Measurements from ENCODE around the gene SYMPK. TPM values are rescaled to one million over a fixed set of nuclear protein-coding genes. Genes with fewer than 3 reads are reported as not detected.
A peak's percentile ranks its signal among the peaks of the same experiment; 100 is the strongest.

The SYMPK gene
- total and polyA plus RNA-seq, 10 donors: 56.3 to 148 (median 75.9) TPM

DNA sequence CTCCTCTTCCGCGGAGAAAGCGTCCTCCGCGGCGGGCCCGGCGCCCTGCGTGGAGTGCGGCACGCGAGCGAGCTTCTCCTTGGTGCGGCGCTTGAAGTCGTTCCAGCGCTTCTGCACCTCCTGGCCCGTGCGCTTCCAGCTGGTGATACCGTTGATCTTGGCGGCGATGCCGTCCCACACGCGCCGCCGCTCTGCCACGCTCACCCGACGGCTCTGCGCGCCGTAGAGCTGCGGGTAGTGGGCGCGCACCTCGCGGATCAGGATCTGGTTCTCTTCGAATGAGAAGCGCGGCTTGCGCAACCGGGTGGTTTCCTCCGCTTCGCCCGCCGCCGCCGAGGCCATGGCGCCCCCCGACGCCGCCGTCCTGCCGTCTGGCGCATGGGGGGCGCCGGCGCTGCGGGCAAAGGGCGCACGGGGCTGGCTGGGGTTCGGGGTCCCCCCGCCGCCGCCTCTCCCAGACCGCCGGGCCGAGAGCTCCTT lies 38.5 kb upstream of the SYMPK start:
- Histone ChIP-seq H3K4me1 (peaks cover 18 to 60% (median 36%) of the 10 kb centered on the region in 6 donors), H3K36me3 (peaks cover 0 to 42% (median 16%) of the 10 kb centered on the region in 6 donors), H3K9me3 (no peaks in the 10 kb centered on the region), H3K27ac (peak overlapping the region in 6 of 8 donors; percentile 5 to 92 (median 84)), H3K27me3 (replicated peaks in 1 of 7) (no peaks in the 10 kb centered on the region), H3K4me3 (peak overlapping the region; percentile 58 to 91 (median 72))
- peak; percentile 87 for DNase-seq
- WGBS, 5 donors: 0 to 19% (median 13%) methylated on average over 9 to 69 of the region's 69 CpGs
- TF ChIP-seq, protein P1, sequence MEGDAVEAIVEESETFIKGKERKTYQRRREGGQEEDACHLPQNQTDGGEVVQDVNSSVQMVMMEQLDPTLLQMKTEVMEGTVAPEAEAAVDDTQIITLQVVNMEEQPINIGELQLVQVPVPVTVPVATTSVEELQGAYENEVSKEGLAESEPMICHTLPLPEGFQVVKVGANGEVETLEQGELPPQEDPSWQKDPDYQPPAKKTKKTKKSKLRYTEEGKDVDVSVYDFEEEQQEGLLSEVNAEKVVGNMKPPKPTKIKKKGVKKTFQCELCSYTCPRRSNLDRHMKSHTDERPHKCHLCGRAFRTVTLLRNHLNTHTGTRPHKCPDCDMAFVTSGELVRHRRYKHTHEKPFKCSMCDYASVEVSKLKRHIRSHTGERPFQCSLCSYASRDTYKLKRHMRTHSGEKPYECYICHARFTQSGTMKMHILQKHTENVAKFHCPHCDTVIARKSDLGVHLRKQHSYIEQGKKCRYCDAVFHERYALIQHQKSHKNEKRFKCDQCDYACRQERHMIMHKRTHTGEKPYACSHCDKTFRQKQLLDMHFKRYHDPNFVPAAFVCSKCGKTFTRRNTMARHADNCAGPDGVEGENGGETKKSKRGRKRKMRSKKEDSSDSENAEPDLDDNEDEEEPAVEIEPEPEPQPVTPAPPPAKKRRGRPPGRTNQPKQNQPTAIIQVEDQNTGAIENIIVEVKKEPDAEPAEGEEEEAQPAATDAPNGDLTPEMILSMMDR (IDR thresholded peaks at IDR 0.05 in 8 of 11, conservative IDR thresholded peaks at IDR 0.05 in 3 of 11): no peak
- TF ChIP-seq POLR2AphosphoS5 (IDR thresholded peaks at IDR 0.05): peak in 2 of 3 donors; percentile 30 to 53
- intact Hi-C loops (cut with DNase I; ENCODE audit: low total_unique reads): no loop called here

DNA sequence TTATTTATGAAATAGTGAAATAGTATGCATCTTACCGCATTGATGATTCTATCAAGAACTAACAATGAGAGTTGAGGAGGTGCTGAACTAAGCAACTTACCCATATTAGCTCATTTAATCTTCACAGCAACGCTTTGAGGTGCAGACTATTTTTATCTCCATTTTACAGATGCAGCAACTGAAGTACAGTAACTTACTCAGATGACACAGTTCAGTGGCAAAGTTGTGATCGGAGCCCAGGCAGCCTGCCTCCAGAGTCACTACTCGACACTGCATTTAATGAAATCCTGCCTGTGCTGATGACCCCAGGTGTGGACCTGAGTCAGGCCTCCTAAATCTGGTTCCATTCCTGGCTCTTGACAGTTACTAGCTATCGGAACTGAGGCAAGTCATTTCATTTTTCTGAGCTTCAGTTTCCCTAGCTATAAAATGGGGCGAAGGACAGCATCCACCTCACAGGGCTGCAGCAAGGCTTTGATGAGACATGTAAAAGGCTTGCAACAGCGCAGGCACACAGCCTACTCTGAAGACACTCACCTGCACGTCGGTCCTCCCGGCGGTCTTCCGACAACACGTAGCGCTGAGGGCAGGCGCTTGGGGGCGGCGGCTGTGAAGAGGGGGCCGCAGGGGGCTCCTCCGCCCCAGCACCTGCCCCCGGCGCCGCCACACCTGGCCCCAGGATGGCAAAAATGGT lies 37.9 kb upstream of the SYMPK start:
- H3K4me1 ChIP-seq: peaks cover 18 to 65% (median 36%) of the 10 kb centered on the region in 6 donors
- peaks cover 0 to 47% (median 20%) of the 10 kb centered on the region in 6 donors for H3K36me3 ChIP-seq
- H3K27ac ChIP-seq: peak overlapping the region in 4 of 8 donors; percentile 20 to 92 (median 88)
- no peak for DNase-seq
- H3K4me3 ChIP-seq: peak overlapping the region; percentile 58 to 91 (median 72)
- TF ChIP-seq, protein P1 (IDR thresholded peaks at IDR 0.05 in 8 of 11, conservative IDR thresholded peaks at IDR 0.05 in 3 of 11): no peak
- TF ChIP-seq POLR2AphosphoS5 (IDR thresholded peaks at IDR 0.05) (no peak), POLR2A (IDR thresholded peaks at IDR 0.05) (no peak)
- intact Hi-C loops (cut with DNase I; ENCODE audit: low total_unique reads): no loop called here
- 72 to 87% (median 75%) methylated on average over 14 to 22 of the region's 22 CpGs for WGBS, 5 donors
- H3K27me3 ChIP-seq (replicated peaks in 1 of 7): no peaks in the 10 kb centered on the region
- H3K9me3 ChIP-seq: no peaks in the 10 kb centered on the region

DNA sequence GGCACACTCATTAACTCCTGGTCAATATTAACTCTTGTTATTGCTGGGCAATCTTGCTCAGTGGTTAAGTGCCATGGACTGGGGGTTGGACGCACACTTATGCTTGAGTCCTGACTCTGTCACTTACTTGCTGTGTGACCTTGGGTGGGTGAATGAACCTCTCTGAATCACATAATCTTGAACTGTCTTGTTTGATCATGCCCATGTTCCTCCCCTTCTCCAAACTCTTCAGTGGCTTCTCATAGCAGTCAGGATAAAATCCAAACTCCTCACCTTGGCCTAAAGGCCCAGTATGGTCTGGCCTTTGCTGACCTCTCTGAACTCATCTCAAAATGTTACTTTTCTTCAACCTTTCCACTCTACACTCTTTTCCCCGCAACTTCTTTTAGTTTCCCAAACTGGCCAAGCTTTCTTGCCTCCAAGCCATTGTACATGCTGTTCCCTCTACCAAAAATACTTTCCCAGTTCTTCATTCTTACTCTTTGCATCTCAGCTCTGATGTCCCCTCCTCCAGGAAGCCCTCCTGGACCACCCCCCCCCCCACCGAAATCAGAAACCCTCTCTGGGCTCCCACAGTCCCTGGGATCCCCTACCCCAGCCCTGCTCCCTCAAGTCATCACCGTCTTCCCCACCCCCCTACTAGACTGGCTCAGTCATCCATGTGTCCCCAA lies 37.1 kb upstream of the SYMPK start:
- 93 to 98% (median 95%) methylated on average over 4 of the region's 4 CpGs for WGBS, 5 donors
- Histone ChIP-seq H3K27ac (no peak overlapping the region), H3K27me3 (replicated peaks in 1 of 7) (no peaks in the 10 kb centered on the region), H3K9me3 (no peaks in the 10 kb centered on the region), H3K36me3 (peaks cover 0 to 56% (median 29%) of the 10 kb centered on the region in 6 donors), H3K4me1 (peaks cover 18 to 73% (median 36%) of the 10 kb centered on the region in 6 donors), H3K4me3 (peak overlapping the region in 1 of 8 donors; percentile 91)
- DNase-seq: no peak
- TF ChIP-seq, protein P1 (IDR thresholded peaks at IDR 0.05 in 8 of 11, conservative IDR thresholded peaks at IDR 0.05 in 3 of 11): no peak
- TF ChIP-seq POLR2AphosphoS5 (IDR thresholded peaks at IDR 0.05) (no peak), POLR2A (IDR thresholded peaks at IDR 0.05) (no peak)
- intact Hi-C loops (cut with DNase I; ENCODE audit: low total_unique reads): no loop called here

GRCh38 chr19:45899253-45899652 lies 36.3 kb upstream of the SYMPK start:
- Histone ChIP-seq H3K9me3 (no peaks in the 10 kb centered on the region), H3K36me3 (peaks cover 0 to 64% (median 33%) of the 10 kb centered on the region in 6 donors), H3K4me3 (no peak overlapping the region), H3K27ac (no peak overlapping the region), H3K27me3 (replicated peaks in 1 of 7) (no peaks in the 10 kb centered on the region), H3K4me1 (peaks cover 18 to 73% (median 36%) of the 10 kb centered on the region in 6 donors)
- no peak for DNase-seq
- no peak for TF ChIP-seq POLR2A (IDR thresholded peaks at IDR 0.05)
- TF ChIP-seq, protein P1 (IDR thresholded peaks at IDR 0.05 in 8 of 11, conservative IDR thresholded peaks at IDR 0.05 in 3 of 11): no peak
- no peak for TF ChIP-seq POLR2AphosphoS5 (IDR thresholded peaks at IDR 0.05)
- 89 to 99% (median 97%) methylated on average over 6 to 7 of the region's 7 CpGs for WGBS, 5 donors
- intact Hi-C loops (cut with DNase I; ENCODE audit: low total_unique reads): no loop called here

All from spleen (tissue), 11 donors.